Diencephalon (tissue), 1 donor: ENCODE results near the gene CSKMT. TPM values are rescaled to one million over a fixed set of nuclear protein-coding genes. Genes with fewer than 3 reads are reported as not detected.

Experiments
- small RNA-seq: library from RNA; depleted of rRNA; stranded (forward); fragments of <200 nt; gene quantifications from one replicate; pipeline ENCODE3, GENCODE V24; 2014
- total RNA-seq: library from RNA; depleted of rRNA; stranded (reverse); fragments of >200 nt; gene quantifications from one replicate; pipeline ENCODE4 v1.2.3, GENCODE V29; 2014

The CSKMT gene, protein sequence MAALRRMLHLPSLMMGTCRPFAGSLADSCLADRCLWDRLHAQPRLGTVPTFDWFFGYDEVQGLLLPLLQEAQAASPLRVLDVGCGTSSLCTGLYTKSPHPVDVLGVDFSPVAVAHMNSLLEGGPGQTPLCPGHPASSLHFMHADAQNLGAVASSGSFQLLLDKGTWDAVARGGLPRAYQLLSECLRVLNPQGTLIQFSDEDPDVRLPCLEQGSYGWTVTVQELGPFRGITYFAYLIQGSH
- 6.0 TPM for total RNA-seq

DNA sequence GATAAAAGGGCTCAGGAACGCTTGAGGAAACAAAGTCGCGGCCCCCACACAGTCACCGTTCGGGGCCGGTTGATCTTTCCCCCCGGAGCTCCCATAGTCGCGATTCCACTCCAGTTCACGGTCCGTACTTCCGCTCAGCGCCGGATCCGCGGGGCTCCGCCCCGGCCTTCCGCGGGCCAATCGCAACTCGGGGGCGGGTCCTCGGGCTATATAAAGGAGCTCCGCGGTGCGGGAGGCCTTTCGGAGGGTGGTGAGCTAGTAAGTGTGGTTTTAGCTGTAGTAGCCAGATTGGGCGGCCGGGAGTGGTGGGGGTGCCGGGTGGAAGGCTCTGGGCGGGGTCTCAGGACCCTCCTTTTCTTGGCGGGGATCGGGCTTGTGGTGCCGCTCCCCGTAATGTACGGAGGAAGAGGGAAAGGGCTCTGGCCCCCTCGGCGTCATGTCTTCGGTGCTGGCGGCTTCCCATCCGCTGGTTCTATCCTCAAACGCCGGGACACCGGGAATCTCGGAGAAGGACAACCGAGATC is at the start of gene CSKMT, which contains the start of gene C11orf98:
Gene CSKMT (plus strand): TSS at position 238 of the 524 bp plus-strand sequence. CDS start 568 bp downstream, outside the sequence.
Gene C11orf98 (minus strand): TSS at position 136 of the 524 bp plus-strand sequence. CDS start 41 bp downstream, at position 95.

DNA sequence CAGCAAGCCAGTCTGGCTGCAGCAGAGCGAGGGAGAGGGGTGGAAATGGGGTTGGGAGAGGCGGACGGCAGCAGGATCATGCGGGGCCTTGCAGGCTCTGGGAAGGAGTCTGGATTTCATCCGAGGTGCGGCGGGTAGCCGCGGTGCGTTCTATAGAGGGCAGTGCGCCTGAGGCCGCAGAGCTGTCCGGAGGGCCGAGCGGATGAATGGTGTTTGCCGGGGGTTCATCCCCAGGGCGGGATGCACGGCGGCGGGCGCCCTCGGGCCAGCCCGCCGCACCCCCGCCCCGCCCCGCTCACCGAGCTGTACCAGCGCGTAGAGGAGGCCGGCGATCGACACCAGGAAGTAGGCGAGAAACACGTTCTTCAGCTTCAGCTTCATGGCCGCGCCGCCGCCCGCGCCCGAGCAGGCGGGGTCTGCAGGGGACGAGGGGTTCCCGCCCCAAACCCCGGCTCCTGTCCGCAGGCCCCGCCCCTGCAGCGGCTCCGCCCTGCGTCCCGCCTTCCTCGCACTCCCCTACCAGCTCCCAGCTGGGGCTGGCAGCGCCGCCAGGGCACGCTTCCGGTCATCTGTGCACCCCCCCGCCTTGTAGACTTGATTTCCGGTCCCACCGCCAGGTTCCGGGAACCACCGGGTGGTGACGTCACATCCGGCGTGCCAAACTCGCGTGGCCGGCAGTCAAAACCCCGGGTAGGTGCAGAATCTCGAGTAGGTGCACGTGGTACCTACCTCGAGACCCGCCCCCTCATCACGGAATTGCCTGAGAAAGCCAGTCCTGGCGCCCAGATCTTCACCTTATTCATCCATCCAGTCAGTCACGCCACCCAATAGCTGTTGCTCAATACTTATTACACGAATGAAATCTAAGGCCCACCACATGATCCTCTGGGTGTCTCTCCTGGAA is 43.3 kb upstream of the CSKMT start, which contains the start of gene B3GAT3:
Gene B3GAT3 (minus strand): TSS at position 420 of the 904 bp plus-strand sequence. CDS start 39 bp downstream, at position 381.

GRCh38 chr11:62645946-62646824 is 18.9 kb upstream of the CSKMT start, which contains the start of gene GANAB:
Gene GANAB, minus strand, starts transcription at chr11:62646613. Its CDS starts 14 bp downstream, at chr11:62646599.

GRCh38 chr11:62671608-62672389 is 6.7 kb downstream of the CSKMT start, which contains the start of the genes LBHD1 and UQCC3:
Gene LBHD1, minus strand, starts transcription at chr11:62672267. Its CDS starts 2,236 bp downstream, at chr11:62670031.
Gene UQCC3, plus strand, starts transcription at chr11:62671673. Its CDS starts 73 bp downstream, at chr11:62671746.

GRCh38 chr11:62678770-62679696 is 13.9 kb downstream of the CSKMT start, which contains the start of gene UBXN1:
Gene UBXN1, minus strand, starts transcription at chr11:62679073. Its CDS starts 150 bp downstream, at chr11:62678923.

GRCh38 chr11:62689421-62690183 is 24.5 kb downstream of the CSKMT start, which contains the start of gene LRRN4CL:
Gene LRRN4CL, minus strand, starts transcription at chr11:62689530. Its CDS starts 1,022 bp downstream, at chr11:62688508.

GRCh38 chr11:62707277-62707861 is 42.3 kb downstream of the CSKMT start, which contains the start of the genes BSCL2 and GNG3:
Gene BSCL2, minus strand, starts transcription at chr11:62707424. Its CDS starts 229 bp downstream, at chr11:62707195.
Gene GNG3, plus strand, starts transcription at chr11:62707676. Its CDS starts 620 bp downstream, at chr11:62708296.

Small RNAs within 50 kb of the gene (small RNA-seq; reads per million reads assigned to genes)
- gene SNORA57 = not detected

Other genes with a start within 250 kb of the CSKMT start
- not detected for gene SCGB1A1, start 246.3 kb upstream of the CSKMT start, total RNA-seq
- gene AHNAK, start 118.5 kb upstream of the CSKMT start, total RNA-seq = 27.5 TPM
- 1,289 TPM for gene EEF1G, start 91.4 kb upstream of the CSKMT start, total RNA-seq
- gene TUT1, start 73.8 kb upstream of the CSKMT start, total RNA-seq = 6.0 TPM
- 86.3 TPM for gene MTA2, start 63.4 kb upstream of the CSKMT start, total RNA-seq
- gene EML3, start 52.5 kb upstream of the CSKMT start, total RNA-seq = 7.4 TPM
- 2.8 TPM for gene ROM1, start 52.1 kb upstream of the CSKMT start, total RNA-seq
- 23.5 TPM for gene B3GAT3, start 43.3 kb upstream of the CSKMT start, total RNA-seq
- gene GANAB, start 18.7 kb upstream of the CSKMT start, total RNA-seq = 84.2 TPM
- gene INTS5, start 12.0 kb upstream of the CSKMT start, total RNA-seq = 18.2 TPM
- 24.7 TPM for gene C11orf98, start 102 bp upstream of the CSKMT start, total RNA-seq
- 5.5 TPM for gene UQCC3, start 6.4 kb downstream of the CSKMT start, total RNA-seq
- 3.9 TPM for gene LBHD1, start 7.0 kb downstream of the CSKMT start, total RNA-seq
- gene UBXN1, start 13.8 kb downstream of the CSKMT start, total RNA-seq = 53.3 TPM
- 0.46 TPM for gene LRRN4CL, start 24.2 kb downstream of the CSKMT start, total RNA-seq
- 202 TPM for gene BSCL2, start 42.1 kb downstream of the CSKMT start, total RNA-seq
- gene GNG3, start 42.4 kb downstream of the CSKMT start, total RNA-seq = 99.7 TPM
- 30.7 TPM for gene HNRNPUL2, start 62.1 kb downstream of the CSKMT start, total RNA-seq
- 31.8 TPM for gene TTC9C, start 63.2 kb downstream of the CSKMT start, total RNA-seq
- 16.4 TPM for gene ZBTB3, start 88.8 kb downstream of the CSKMT start, total RNA-seq
- gene POLR2G, start 96.3 kb downstream of the CSKMT start, total RNA-seq = 59.7 TPM
- gene TAF6L, start 106.1 kb downstream of the CSKMT start, total RNA-seq = 11.3 TPM
- 18.5 TPM for gene TMEM179B, start 122.1 kb downstream of the CSKMT start, total RNA-seq
- gene TMEM223, start 126.7 kb downstream of the CSKMT start, total RNA-seq = 17.1 TPM
- 15.9 TPM for gene NXF1, start 140.1 kb downstream of the CSKMT start, total RNA-seq
- 27.2 TPM for gene STX5, start 166.7 kb downstream of the CSKMT start, total RNA-seq
- gene TEX54, start 167.5 kb downstream of the CSKMT start, total RNA-seq = not detected
- 27.0 TPM for gene WDR74, start 174.3 kb downstream of the CSKMT start, total RNA-seq
- gene SLC3A2, start 215.6 kb downstream of the CSKMT start, total RNA-seq = 115 TPM